WTC11 (cell line): Measurements from ENCODE around the gene RANBP9.

ENCODE experiments used
- CBFB ChIP-seq: sonication (generic); formaldehyde crosslinking; IDR thresholded peaks from 2 replicates; pipeline ENCODE4 v1.8.1; 2022; ENCODE audit warnings: mild to moderate bottlenecking, low read depth, missing genetic modification reagents
- CTCF ChIP-seq: fragments of 200-600 bp; IDR thresholded peaks from 2 replicates; pipeline ENCODE4 v1.8.0; 2022; ENCODE audit warnings: antibody characterized with exemption
- FOXJ3 ChIP-seq: sonication (generic); formaldehyde crosslinking; IDR thresholded peaks from 2 replicates; pipeline ENCODE4 v1.9.0; 2021; ENCODE audit warnings: missing genetic modification reagents, mild to moderate bottlenecking, borderline replicate concordance
- JUN ChIP-seq: sonication (generic); formaldehyde crosslinking; IDR thresholded peaks from 2 replicates; pipeline ENCODE4 v1.8.0; 2023; ENCODE audit warnings: mild to moderate bottlenecking, missing genetic modification reagents
- MAX ChIP-seq: sonication (generic); formaldehyde crosslinking; IDR thresholded peaks from 2 replicates; pipeline ENCODE4 v1.8.0; 2022; ENCODE audit warnings: mild to moderate bottlenecking, missing genetic modification reagents
- SP1 ChIP-seq: sonication (generic); formaldehyde crosslinking; conservative IDR thresholded peaks from 2 replicates; pipeline ENCODE4 v1.8.1; 2022; ENCODE audit warnings: missing genetic modification reagents
- TF ChIP-seq, protein P1 (sequence below): sonication (generic); formaldehyde crosslinking; IDR thresholded peaks from 2 replicates; pipeline ENCODE4 v1.8.0; 2022; ENCODE audit warnings: mild to moderate bottlenecking, missing genetic modification reagents

DNA sequence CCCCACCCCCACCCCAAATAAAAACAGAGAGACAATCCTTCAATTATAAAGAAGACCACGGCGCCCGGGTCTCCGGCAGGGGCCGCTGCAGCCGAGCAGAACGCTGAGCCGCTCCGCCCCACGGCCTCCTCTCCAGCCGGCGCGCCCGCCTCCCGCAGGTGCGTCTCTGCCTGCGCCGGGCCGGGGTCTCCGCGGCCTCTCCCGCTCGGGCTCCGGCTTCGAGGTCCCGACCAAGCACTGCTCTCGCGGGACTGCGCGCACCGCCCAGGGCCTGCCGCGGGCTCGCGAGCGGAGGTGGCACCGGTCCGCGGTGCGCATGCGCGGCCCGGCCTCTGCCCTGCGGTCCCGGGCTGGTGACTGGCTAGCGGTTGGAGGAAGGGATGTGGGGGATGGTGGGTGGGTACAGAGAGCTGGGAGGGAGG lies 137.5 kb downstream of the RANBP9 start:
- TF ChIP-seq JUN (no peak), CTCF (no peak; the same call in 1 of the 2 replicates), SP1 (CRISPR knock-in tag) (peak; percentile 54; the same call in 1 of the 2 replicates), MAX (peak; percentile 3; the same call in 1 of the 2 replicates), CBFB (CRISPR knock-in tag) (no peak), FOXJ3 (CRISPR knock-in tag) (no peak)
- TF ChIP-seq, protein P1, sequence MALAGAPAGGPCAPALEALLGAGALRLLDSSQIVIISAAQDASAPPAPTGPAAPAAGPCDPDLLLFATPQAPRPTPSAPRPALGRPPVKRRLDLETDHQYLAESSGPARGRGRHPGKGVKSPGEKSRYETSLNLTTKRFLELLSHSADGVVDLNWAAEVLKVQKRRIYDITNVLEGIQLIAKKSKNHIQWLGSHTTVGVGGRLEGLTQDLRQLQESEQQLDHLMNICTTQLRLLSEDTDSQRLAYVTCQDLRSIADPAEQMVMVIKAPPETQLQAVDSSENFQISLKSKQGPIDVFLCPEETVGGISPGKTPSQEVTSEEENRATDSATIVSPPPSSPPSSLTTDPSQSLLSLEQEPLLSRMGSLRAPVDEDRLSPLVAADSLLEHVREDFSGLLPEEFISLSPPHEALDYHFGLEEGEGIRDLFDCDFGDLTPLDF (CRISPR knock-in tag): no peak
